ENCODE measurements around the gene UGCG. TPM values are rescaled to one million over a fixed set of nuclear protein-coding genes. Genes with fewer than 3 reads are reported as not detected.

UGCG gene
- total and polyA plus RNA-seq, 10 of the 15 experiments (the other 5 are each of a cell fraction or from before 2014, with no cell fraction given) = 21.7 to 96.6 (median 48.9) TPM

- Histone ChIP-seq H3K27me3 (replicated peaks in 1 of 2; ENCODE audit: control insufficient read depth in 2 of 2, insufficient read depth in 2 of 2, low read length in 1 of 2) (no peaks in the 10 kb centered on the region), H3K4me2 (ENCODE audit: control insufficient read depth, insufficient read depth) (peak overlapping the region; percentile 80), H3K9me3 (replicated peaks; ENCODE audit: control insufficient read depth, insufficient read depth, low read length) (no peaks in the 10 kb centered on the region), H2AFZ (ENCODE audit: control insufficient read depth, low read depth, low read length) (peak overlapping the region; percentile 57), H4K20me1 (ENCODE audit: control insufficient read depth, insufficient read depth) (no peaks in the 10 kb centered on the region), H3K9ac (ENCODE audit: control insufficient read depth, insufficient read depth, low read length) (no peak overlapping the region; the same call in 1 of the 2 replicates), H3K4me1 (ENCODE audit: control insufficient read depth, insufficient read depth, low read length) (peaks cover 16% of the 10 kb centered on the region), H3K4me3 (no peak overlapping the region), H3K27ac (ENCODE audit: control insufficient read depth, insufficient read depth) (no peak overlapping the region), H3K79me2 (ENCODE audit: control insufficient read depth, insufficient read depth, low read length) (no peaks in the 10 kb centered on the region), H3K36me3 (ENCODE audit: control insufficient read depth in 2 of 2, insufficient read depth in 2 of 2, low read length in 1 of 2) (no peaks in the 10 kb centered on the region)
- intact Hi-C loops (cut with micrococcal nuclease; ENCODE audit: unreplicated experiment) = no loop called here
- peak; percentile 82 for ATAC-seq
- no peak for DNase-seq (ENCODE audit: low read depth, low spot score)
- in situ Hi-C loops (cut with MboI) = no loop called here
- 6% methylated on average over 3 of the region's 3 CpGs for WGBS (ENCODE audit: insufficient coverage, insufficient replicate concordance, low lambda C conversion rate, missing lambda C conversion rate)
- no peak for FAIRE-seq
- ChIA-PET RAD21 (ENCODE audit: unreplicated experiment) (interaction anchor here (0.6 to 1.4 kb wide), 4 partner anchors 9 to 1182 kb away, joined by 3 to 4 read pairs (median 4); no protein-coding TSS in a partner anchor), CTCF (interaction anchor here (0.6 to 1.4 kb wide), 4 partner anchors 13 to 116 kb away, joined by 3 to 4 read pairs (median 3); no protein-coding TSS in a partner anchor), SMC1A (ENCODE audit: uncharacterized antibody, unreplicated experiment) (interaction anchor here (0.6 to 1.4 kb wide), 7 partner anchors 12 to 205 kb away, joined by 3 to 6 read pairs (median 3); partner anchors contain the start of gene UGCG), POLR2A (interaction anchor here (0.6 to 1.4 kb wide), 5 partner anchors 8 to 47 kb away, joined by 3 to 7 read pairs (median 4); no protein-coding TSS in a partner anchor)
- no TSS peak for BruUV-seq (replicated peaks)
- TF ChIP-seq RAD51 (IDR thresholded peaks at IDR 0.05) = peak; percentile 38; the same call in 1 of the 2 replicates
- TF ChIP-seq TARDBP (IDR thresholded peaks at IDR 0.05; ENCODE audit: borderline replicate concordance) = no peak
- TF ChIP-seq SMC3 (IDR thresholded peaks at IDR 0.05; ENCODE audit: borderline replicate concordance, low read length) = no peak
- no peak for TF ChIP-seq REST (IDR thresholded peaks at IDR 0.05; ENCODE audit: low read depth, low read length)
- 0 out of 2 replicates have a peak, but pooled peaks have one; percentile 12 for TF ChIP-seq NRF1 (conservative IDR thresholded peaks at IDR 0.05; ENCODE audit: low read depth, low read length)
- 0 out of 2 replicates have a peak, but pooled peaks have one; percentile 19 for TF ChIP-seq ATF7 (IDR thresholded peaks at IDR 0.05; ENCODE audit: low read depth)
- peak; percentile 48 for TF ChIP-seq MTA2 (IDR thresholded peaks at IDR 0.05; ENCODE audit: low read depth)
- no peak for TF ChIP-seq IRF5 (IDR thresholded peaks at IDR 0.05; ENCODE audit: borderline replicate concordance)
- TF ChIP-seq NFIC (IDR thresholded peaks at IDR 0.05; ENCODE audit: low read depth, low read length) = no peak
- TF ChIP-seq GABPA (IDR thresholded peaks at IDR 0.05; ENCODE audit: low read depth) = no peak
- no peak for TF ChIP-seq MYB (IDR thresholded peaks at IDR 0.05; ENCODE audit: borderline replicate concordance, low read depth, low read length)
- TF ChIP-seq WRNIP1 (IDR thresholded peaks at IDR 0.05; ENCODE audit: borderline replicate concordance, low read depth, low read length) = no peak
- TF ChIP-seq MLLT1 (IDR thresholded peaks at IDR 0.05) = peak; percentile 33; the same call in 1 of the 2 replicates
- TF ChIP-seq RUNX3 (IDR thresholded peaks at IDR 0.05; ENCODE audit: low read length) = no peak
- no peak for TF ChIP-seq PKNOX1 (IDR thresholded peaks at IDR 0.05)
- no peak for TF ChIP-seq SP1 (IDR thresholded peaks at IDR 0.05; ENCODE audit: low read depth, low read length)
Measured at GRCh38 chr9:111957856-111958631, 61.4 kb downstream of the UGCG start.

Measured in GM12878 (cell line).